Tongue (tissue), 2 donors: ENCODE results near the gene LILRA2. TPM values are rescaled to one million over a fixed set of nuclear protein-coding genes. Genes with fewer than 3 reads are reported as not detected.
A peak's percentile ranks its signal among the peaks of the same experiment; 100 is the strongest.
"Not testable (repeated sequence)": the region's sequence is repeated elsewhere in the genome, so short reads cannot be mapped to it uniquely, and the experiment has no call there.

Experiments
- DNase-seq: peaks from one replicate; pipeline ENCODE4 v3.0.0-alpha.2; 2015
- total RNA-seq: library from RNA; depleted of rRNA; stranded (reverse); fragments of >200 nt; gene quantifications from one replicate; pipeline ENCODE4 v1.2.3, GENCODE V29; 2014

Gene LILRA2
- total RNA-seq, 1 donor from 2014 or later = not detected

GRCh38 chr19:54571715-54572615, 1.6 kb upstream of the LILRA2 start:
- not testable (repeated sequence) for DNase-seq

GRCh38 chr19:54572696-54573311, 786 bp upstream of the LILRA2 start:
- peak; percentile 1 for DNase-seq

- no peak for DNase-seq
These were observed 461 bp downstream of the LILRA2 start for GRCh38 chr19:54574051-54574450.

GRCh38 chr19:54574527-54575056, 1.0 kb downstream of the LILRA2 start:
- DNase-seq = no peak

GRCh38 chr19:54575205-54575604, 1.6 kb downstream of the LILRA2 start:
- DNase-seq = not testable (repeated sequence)

- DNase-seq = no peak
These were observed 2.9 kb downstream of the LILRA2 start for GRCh38 chr19:54576411-54576976.

GRCh38 chr19:54577334-54577733, 3.7 kb downstream of the LILRA2 start:
- no peak for DNase-seq

GRCh38 chr19:54578268-54578667, 4.7 kb downstream of the LILRA2 start:
- DNase-seq = not testable (repeated sequence)

- no peak for DNase-seq
These were observed 12.8 kb downstream of the LILRA2 start for GRCh38 chr19:54586397-54586796.

- DNase-seq = no peak
These were observed 13.4 kb downstream of the LILRA2 start for GRCh38 chr19:54587026-54587425.

GRCh38 chr19:54593445-54593844, 19.9 kb downstream of the LILRA2 start, which contains the start of gene LILRA1:
Gene LILRA1 (plus strand): TSS chr19:54593632. CDS start chr19:54594245, 613 bp downstream.
- DNase-seq = not testable (repeated sequence)

GRCh38 chr19:54593931-54594626, 20.5 kb downstream of the LILRA2 start:
- DNase-seq = not testable (repeated sequence)

- DNase-seq = no peak
These were observed 21.1 kb downstream of the LILRA2 start for GRCh38 chr19:54594737-54595136.

GRCh38 chr19:54595680-54596436, 22.3 kb downstream of the LILRA2 start:
- not testable (repeated sequence) for DNase-seq

- no peak for DNase-seq
These were observed 26.6 kb downstream of the LILRA2 start for GRCh38 chr19:54600212-54600611.

- DNase-seq = no peak
These were observed 32.6 kb downstream of the LILRA2 start for GRCh38 chr19:54606230-54606629.

- no peak for DNase-seq
These were observed 33.5 kb downstream of the LILRA2 start for GRCh38 chr19:54606891-54607784.

GRCh38 chr19:54607785-54608150, 34.2 kb downstream of the LILRA2 start:
- no peak for DNase-seq

GRCh38 chr19:54608205-54608604, 34.6 kb downstream of the LILRA2 start:
- DNase-seq = no peak

GRCh38 chr19:54608792-54609191, 35.2 kb downstream of the LILRA2 start:
- no peak for DNase-seq
